Lung (tissue), 12 donors: Measurements from ENCODE around the gene SPATA24. TPM values are rescaled to one million over a fixed set of nuclear protein-coding genes. Genes with fewer than 3 reads are reported as not detected.
"Not testable (repeated sequence)": the region's sequence is repeated elsewhere in the genome, so short reads cannot be mapped to it uniquely, and the experiment has no call there.

Experiments
- ATAC-seq: fragments of 200-7000 bp; cut with Tn5 transposase; one replicate; pipeline ENCODE4 v1.9.1; 2020; ENCODE audit warnings: moderate number of reproducible peaks; ENCODE audit not compliant: insufficient read depth, low FRiP score
- DNase-seq, 3 donors: peaks; one replicate each; pipeline ENCODE4 v3.0.0-alpha.2; 2013 to 2017
- H3K27ac ChIP-seq, 2 donors: one replicate each; pipeline ENCODE4 v1.5.1; 2013; ENCODE audit warnings: mild to moderate bottlenecking in 2 of 2, moderate library complexity in 2 of 2, control low read depth in 1 of 2, inconsistent platforms in 1 of 2, low read depth in 1 of 2, low read length in 1 of 2
- H3K27me3 ChIP-seq, 3 donors: one replicate each; pipeline ENCODE4 v1.5.1; 2013; ENCODE audit warnings: low read length in 2 of 3; ENCODE audit not compliant: control insufficient read depth in 3 of 3, insufficient read depth in 3 of 3
- H3K36me3 ChIP-seq, 4 donors: one replicate each; pipeline ENCODE4 v1.5.1; 2013; ENCODE audit warnings: low read length in 4 of 4, mild to moderate bottlenecking in 1 of 4, moderate library complexity in 1 of 4; ENCODE audit not compliant: control insufficient read depth in 4 of 4, insufficient read depth in 4 of 4
- H3K4me1 ChIP-seq, 5 donors: one replicate each; pipeline ENCODE4 v1.5.1; 2013; ENCODE audit warnings: low read length in 5 of 5, mild to moderate bottlenecking in 2 of 5, moderate library complexity in 1 of 5; ENCODE audit not compliant: control insufficient read depth in 5 of 5, insufficient read depth in 5 of 5
- H3K4me3 ChIP-seq: one replicate; pipeline ENCODE4 v1.5.1; 2013; ENCODE audit warnings: mild to moderate bottlenecking, control low read depth, moderate library complexity
- H3K9ac ChIP-seq, 2 donors: one replicate each; pipeline ENCODE4 v1.5.1; 2013; ENCODE audit warnings: low read length in 2 of 2, control low read depth in 1 of 2; ENCODE audit not compliant: insufficient read depth in 1 of 2
- H3K9me3 ChIP-seq, 4 donors: one replicate each; pipeline ENCODE4 v1.5.1; 2013; ENCODE audit warnings: low read length in 3 of 4, mild to moderate bottlenecking in 1 of 4, moderate library complexity in 1 of 4; ENCODE audit not compliant: control insufficient read depth in 4 of 4, insufficient read depth in 3 of 4
- WGBS, 2 donors: extraction: QIAGEN DNeasy Blood & Tissue Kit; methylation state at CpG; one replicate each; pipeline ENCODE4 v1.1.7; 2013; 5-methylcytosine and 5-hydroxymethylcytosine counted together
- polyA plus RNA-seq, 2 donors: library from polyadenylated mRNA; stranded (reverse); fragments of 200-250 nt; gene quantifications; one replicate each; pipeline ENCODE4 v1.2.1, GENCODE V29; 2013
- total RNA-seq, 2 donors: library from RNA; depleted of rRNA in 1 of 2; stranded (reverse); fragments of >200 nt in 1 of 2; gene quantifications; one replicate each; pipeline ENCODE4 v1.2.1, GENCODE V29; 2014 to 2021
- TF ChIP-seq, protein P1 (sequence below): IDR thresholded peaks from 2 replicates; pipeline ENCODE4 v1.5.1; 2012; ENCODE audit warnings: mild to moderate bottlenecking; ENCODE audit errors: control extremely low read depth, extremely low read depth
- donor health status: control.
- donor health status: control.
- donor health status: Bipolar disorder and iron deficiency.
- donor health status: healthy.
- donor health status: DM: yes; HTN: yes; CAD: no.

Gene SPATA24
- total and polyA plus RNA-seq, 4 donors = 4.2 to 11.1 (median 6.2) TPM

DNA sequence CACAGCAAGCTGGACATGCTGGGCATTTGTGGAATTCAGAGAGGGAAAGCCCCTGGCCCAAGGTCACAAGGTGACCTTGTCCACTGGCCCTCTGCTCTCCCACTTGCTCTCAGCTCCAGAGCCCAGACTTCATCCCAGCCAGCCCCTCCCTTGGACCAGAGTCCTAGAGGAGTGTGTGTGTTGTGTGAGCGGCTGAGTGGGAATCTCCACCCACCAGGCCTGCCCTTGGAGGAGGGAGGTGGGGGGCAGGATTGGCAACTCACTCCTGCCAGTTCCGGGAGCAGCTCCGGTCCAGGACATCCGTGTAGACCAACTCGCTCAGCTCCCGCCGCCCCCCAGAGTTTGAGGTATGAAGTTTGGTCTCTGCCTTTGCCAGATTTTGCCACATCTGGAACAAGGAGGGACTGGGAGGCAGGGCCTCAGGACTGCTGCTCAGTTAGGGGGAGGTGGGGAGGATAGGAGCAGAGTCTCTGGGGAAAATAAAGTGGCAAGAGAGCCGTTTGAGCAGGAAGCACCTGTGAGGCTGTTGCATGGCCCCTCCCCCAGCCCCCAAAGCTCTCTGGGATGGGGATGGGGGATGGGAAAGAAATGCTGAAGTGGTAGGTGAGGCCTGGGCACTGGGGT, 15.6 kb downstream of the SPATA24 start:
- TF ChIP-seq, protein P1, sequence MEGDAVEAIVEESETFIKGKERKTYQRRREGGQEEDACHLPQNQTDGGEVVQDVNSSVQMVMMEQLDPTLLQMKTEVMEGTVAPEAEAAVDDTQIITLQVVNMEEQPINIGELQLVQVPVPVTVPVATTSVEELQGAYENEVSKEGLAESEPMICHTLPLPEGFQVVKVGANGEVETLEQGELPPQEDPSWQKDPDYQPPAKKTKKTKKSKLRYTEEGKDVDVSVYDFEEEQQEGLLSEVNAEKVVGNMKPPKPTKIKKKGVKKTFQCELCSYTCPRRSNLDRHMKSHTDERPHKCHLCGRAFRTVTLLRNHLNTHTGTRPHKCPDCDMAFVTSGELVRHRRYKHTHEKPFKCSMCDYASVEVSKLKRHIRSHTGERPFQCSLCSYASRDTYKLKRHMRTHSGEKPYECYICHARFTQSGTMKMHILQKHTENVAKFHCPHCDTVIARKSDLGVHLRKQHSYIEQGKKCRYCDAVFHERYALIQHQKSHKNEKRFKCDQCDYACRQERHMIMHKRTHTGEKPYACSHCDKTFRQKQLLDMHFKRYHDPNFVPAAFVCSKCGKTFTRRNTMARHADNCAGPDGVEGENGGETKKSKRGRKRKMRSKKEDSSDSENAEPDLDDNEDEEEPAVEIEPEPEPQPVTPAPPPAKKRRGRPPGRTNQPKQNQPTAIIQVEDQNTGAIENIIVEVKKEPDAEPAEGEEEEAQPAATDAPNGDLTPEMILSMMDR = no peak
- Histone ChIP-seq H3K36me3 (no peaks in the 10 kb centered on the region), H3K4me3 (no peak overlapping the region), H3K27ac (no peak overlapping the region), H3K9ac (no peak overlapping the region), H3K4me1 (peaks cover 0 to 18% (median 7%) of the 10 kb centered on the region in 5 donors), H3K9me3 (peaks cover 0 to 2% (median 0%) of the 10 kb centered on the region in 4 donors), H3K27me3 (peaks cover 0 to 16% (median 5%) of the 10 kb centered on the region in 3 donors)
- DNase-seq (peak; percentile 22 to 47 (median 40)), ATAC-seq (no peak)
- 4 to 15% methylated on average over 8 of the region's 8 CpGs for WGBS, 2 donors

DNA sequence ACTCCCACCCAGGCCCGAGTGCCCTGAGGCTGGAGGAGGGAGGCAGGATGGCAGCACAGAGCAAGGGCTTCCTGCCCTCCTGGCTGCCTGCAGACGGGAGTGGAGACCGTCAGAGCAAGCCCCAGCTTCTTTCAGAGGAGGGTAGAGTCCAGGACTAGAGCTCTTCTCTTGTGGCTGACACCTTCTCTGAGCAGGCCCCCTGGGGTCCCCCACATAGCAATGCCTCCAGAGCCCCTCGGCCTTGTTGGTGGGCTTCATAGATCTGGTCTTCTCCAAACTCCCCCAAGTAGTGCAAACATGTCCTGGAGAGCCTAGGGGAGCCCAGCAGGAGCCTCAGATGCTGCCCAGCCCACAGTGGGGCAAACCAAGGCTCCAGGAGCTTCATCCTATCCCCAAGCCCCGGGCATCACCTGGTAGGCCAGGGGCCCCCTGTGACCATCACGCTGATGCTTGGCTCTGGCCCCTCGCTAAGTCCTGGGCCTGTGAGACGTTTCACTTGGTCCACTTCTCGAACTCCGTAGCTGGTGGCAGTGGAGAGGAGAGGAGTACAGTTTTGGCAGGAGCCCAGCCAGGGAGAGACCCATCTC, 16.2 kb downstream of the SPATA24 start:
- WGBS, 2 donors = 49 to 57% methylated on average over 10 of the region's 10 CpGs
- peaks cover 0 to 13% (median 7%) of the 10 kb centered on the region in 5 donors for H3K4me1 ChIP-seq
- no peak overlapping the region for H3K27ac ChIP-seq
- no peaks in the 10 kb centered on the region for H3K9me3 ChIP-seq
- H3K4me3 ChIP-seq = no peak overlapping the region
- H3K27me3 ChIP-seq = peaks cover 0 to 10% (median 0%) of the 10 kb centered on the region in 3 donors
- H3K9ac ChIP-seq = no peak overlapping the region
- DNase-seq (no peak), ATAC-seq (no peak)
- TF ChIP-seq, protein P1 = no peak
- no peaks in the 10 kb centered on the region for H3K36me3 ChIP-seq

DNA sequence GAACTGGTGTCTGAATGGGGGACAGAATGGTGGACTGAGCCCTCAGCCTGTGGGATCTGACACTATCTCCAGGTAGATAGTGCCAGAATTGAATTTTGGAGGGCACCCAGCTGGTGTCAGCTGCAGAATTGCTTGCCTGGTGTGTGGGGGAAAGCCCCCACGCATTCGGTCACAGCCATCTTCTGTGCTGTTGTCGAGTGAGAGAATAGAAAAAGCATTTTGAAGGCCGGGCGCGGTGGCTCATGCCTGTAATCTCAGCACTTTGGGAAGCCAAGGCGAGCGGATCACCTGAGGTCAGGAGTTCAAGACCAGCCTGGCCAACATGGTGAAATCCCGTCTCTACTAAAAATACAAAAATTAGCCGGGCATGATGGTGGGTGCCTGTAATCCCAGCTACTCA, 16.9 kb downstream of the SPATA24 start:
- H3K9ac ChIP-seq, ATAC-seq, H3K27ac ChIP-seq, H3K9me3 ChIP-seq, H3K36me3 ChIP-seq, H3K27me3 ChIP-seq, H3K4me3 ChIP-seq, DNase-seq: not testable (repeated sequence)
- peaks cover 0 to 11% (median 7%) of the 10 kb centered on the region in 5 donors for H3K4me1 ChIP-seq
- 94 to 98% methylated on average over 10 of the region's 10 CpGs for WGBS, 2 donors

DNA sequence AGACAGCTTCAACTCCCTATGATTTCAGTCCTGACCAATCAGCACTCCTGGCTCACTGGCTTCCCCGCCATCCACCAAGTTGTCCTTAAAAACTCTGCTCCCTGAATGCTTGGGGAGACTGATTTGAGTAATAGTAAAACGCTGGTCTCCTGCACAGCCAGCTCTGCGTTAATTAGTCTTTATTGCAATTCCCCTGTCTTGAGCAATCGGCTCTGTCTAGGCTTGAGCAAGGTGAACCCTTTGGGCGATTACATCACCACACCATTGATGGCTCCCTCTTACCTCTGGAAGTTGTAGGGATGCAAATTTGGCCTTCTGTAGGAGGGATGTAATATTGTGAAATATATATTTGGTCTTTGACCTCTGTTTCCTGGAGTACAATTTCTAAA, 17.8 kb downstream of the SPATA24 start:
- DNase-seq = no peak
- Histone ChIP-seq H3K36me3 (no peaks in the 10 kb centered on the region), H3K9ac (no peak overlapping the region), H3K4me1 (peaks cover 0 to 11% (median 7%) of the 10 kb centered on the region in 5 donors), H3K9me3 (no peaks in the 10 kb centered on the region), H3K27me3 (no peaks in the 10 kb centered on the region), H3K27ac (no peak overlapping the region), H3K4me3 (no peak overlapping the region)
- TF ChIP-seq, protein P1 = no peak
- 44 to 68% methylated on average over 5 of the region's 5 CpGs for WGBS, 2 donors
- ATAC-seq = no peak
